BJ (cell line): ENCODE measurements around the gene ATP10D. TPM values are rescaled to one million over a fixed set of nuclear protein-coding genes. Genes with fewer than 3 reads are reported as not detected.

Experiments used
- CTCF ChIA-PET: fragments of 350-600 bp; formaldehyde crosslinking; extraction: SDS; loops from one replicate; lab custom pipeline; 2021; ENCODE audit warnings: antibody characterized with exemption, inconsistent platforms; lab: Yijun Ruan, JAX
- POLR2A ChIA-PET: fragments of 300-600 bp; sonication (Branson Sonifier 250); formaldehyde crosslinking; extraction: SDS; loops from one replicate; lab custom pipeline; 2021; ENCODE audit warnings: antibody characterized with exemption; lab: Charles Lee
- DNase-seq: peaks from one replicate; pipeline ENCODE4 v3.0.0-alpha.2; 2011; ENCODE audit warnings: low read depth
- H3K27me3 ChIP-seq: 2 replicates; pipeline ENCODE4 v1.6.0; 2011; ENCODE audit warnings: low read length; ENCODE audit not compliant: control insufficient read depth, insufficient read depth
- H3K36me3 ChIP-seq: 2 replicates; pipeline ENCODE4 v1.5.1; 2011; ENCODE audit warnings: low read length; ENCODE audit not compliant: control insufficient read depth, insufficient read depth
- H3K4me3 ChIP-seq: 2 replicates; pipeline ENCODE4 v1.5.1; 2011; ENCODE audit warnings: low read depth, mild to moderate bottlenecking, control low read depth, low read length
- CTCF ChIP-seq: IDR thresholded peaks from 2 replicates; pipeline ENCODE4 v1.5.1; 2011; ENCODE audit warnings: low read depth, mild to moderate bottlenecking, control low read depth, inconsistent platforms, low read length, moderate library complexity; ENCODE audit not compliant: insufficient read depth
- polyA plus RNA-seq: library from polyadenylated mRNA; depleted of rRNA; stranded (reverse); fragments of >200 nt; gene quantifications from 2 replicates; pipeline ENCODE4 v1.2.3, GENCODE V29; 2011

ATP10D gene
- polyA plus RNA-seq, 1 experiment, result 65.5 TPM

GRCh38 chr4:47494124-47494430 lies 9.0 kb downstream of the ATP10D start:
- ChIA-PET POLR2A (interaction anchor here (1.1 kb wide), 1 partner anchor 9 kb away, joined by 3 read pairs; the partner anchor contains the start of gene ATP10D), CTCF (interaction anchor here (1.0 to 2.2 kb wide), 2 partner anchors 15 to 70 kb away, joined by 3 to 9 read pairs; no protein-coding TSS in a partner anchor)
- no peaks in the 10 kb centered on the region for H3K36me3 ChIP-seq
- DNase-seq, result no peak
- H3K4me3 ChIP-seq, result no peak overlapping the region
- no peak for TF ChIP-seq CTCF
- no peaks in the 10 kb centered on the region for H3K27me3 ChIP-seq

GRCh38 chr4:47498899-47499298 lies 13.8 kb downstream of the ATP10D start:
- TF ChIP-seq CTCF, result no peak
- Histone ChIP-seq H3K4me3 (no peak overlapping the region), H3K36me3 (no peaks in the 10 kb centered on the region), H3K27me3 (no peaks in the 10 kb centered on the region)
- DNase-seq, result no peak
- POLR2A ChIA-PET, result no interaction called here
- CTCF ChIA-PET, result no interaction called here

- no peaks in the 10 kb centered on the region for H3K27me3 ChIP-seq
- no peak for TF ChIP-seq CTCF
- 0 out of 2 replicates have a peak, but pooled peaks cover 1% of the 10 kb centered on the region for H3K36me3 ChIP-seq
- no peak overlapping the region for H3K4me3 ChIP-seq
- ChIA-PET POLR2A (no interaction called here), CTCF (interaction anchor here (0.6 kb wide), 1 partner anchor 8 kb away, joined by 3 read pairs; no protein-coding TSS in a partner anchor)
- DNase-seq, result no peak
Observed at GRCh38 chr4:47499700-47500099, 14.6 kb downstream of the ATP10D start.

- no peak overlapping the region for H3K4me3 ChIP-seq
- ChIA-PET POLR2A (no interaction called here), CTCF (interaction anchor here (1.0 to 1.3 kb wide), 2 partner anchors 9 to 11 kb away, joined by 3 to 7 read pairs; no protein-coding TSS in a partner anchor)
- no peak for DNase-seq
- no peaks in the 10 kb centered on the region for H3K27me3 ChIP-seq
- 0 out of 2 replicates have a peak, but pooled peaks cover 1% of the 10 kb centered on the region for H3K36me3 ChIP-seq
- no peak for TF ChIP-seq CTCF
Observed at GRCh38 chr4:47500776-47501175, 15.7 kb downstream of the ATP10D start.

- H3K36me3 ChIP-seq, result 0 out of 2 replicates have a peak, but pooled peaks cover 1% of the 10 kb centered on the region
- no peaks in the 10 kb centered on the region for H3K27me3 ChIP-seq
- TF ChIP-seq CTCF, result no peak
- H3K4me3 ChIP-seq, result no peak overlapping the region
- CTCF ChIA-PET, result interaction anchor here (1.2 kb wide), 1 partner anchor 10 kb away, joined by 3 read pairs; no protein-coding TSS in a partner anchor
- DNase-seq, result no peak
- POLR2A ChIA-PET, result interaction anchor here (0.6 kb wide), 1 partner anchor 20 kb away, joined by 10 read pairs; the partner anchor contains the start of gene ATP10D
Observed at GRCh38 chr4:47505147-47505546, 20.1 kb downstream of the ATP10D start.
